Measurements from ENCODE around the gene TIMP4.

TIMP4 gene

DNA sequence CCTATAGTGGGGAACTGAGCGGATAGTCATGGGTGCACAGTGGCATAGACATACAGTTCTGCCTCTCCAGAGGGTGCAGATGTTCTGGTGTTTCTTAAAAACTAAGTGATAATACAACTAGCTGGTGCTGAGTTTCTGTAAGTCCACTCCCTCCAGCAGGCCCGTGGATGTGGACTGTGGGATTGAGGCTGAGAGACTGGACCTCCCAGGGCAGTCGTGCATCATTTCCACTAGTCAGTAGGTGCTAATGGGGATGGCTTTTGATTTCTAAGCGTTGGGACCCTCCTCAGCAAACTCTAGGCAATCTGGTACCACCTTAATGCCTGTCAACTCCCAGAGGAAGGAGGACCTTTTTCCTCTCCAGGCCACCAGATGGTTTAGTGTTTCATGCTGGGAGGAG is 27.3 kb upstream of the TIMP4 start:
- FAIRE-seq (no peak), DNase-seq (ENCODE audit: insufficient read length, low spot score) (no peak)

DNA sequence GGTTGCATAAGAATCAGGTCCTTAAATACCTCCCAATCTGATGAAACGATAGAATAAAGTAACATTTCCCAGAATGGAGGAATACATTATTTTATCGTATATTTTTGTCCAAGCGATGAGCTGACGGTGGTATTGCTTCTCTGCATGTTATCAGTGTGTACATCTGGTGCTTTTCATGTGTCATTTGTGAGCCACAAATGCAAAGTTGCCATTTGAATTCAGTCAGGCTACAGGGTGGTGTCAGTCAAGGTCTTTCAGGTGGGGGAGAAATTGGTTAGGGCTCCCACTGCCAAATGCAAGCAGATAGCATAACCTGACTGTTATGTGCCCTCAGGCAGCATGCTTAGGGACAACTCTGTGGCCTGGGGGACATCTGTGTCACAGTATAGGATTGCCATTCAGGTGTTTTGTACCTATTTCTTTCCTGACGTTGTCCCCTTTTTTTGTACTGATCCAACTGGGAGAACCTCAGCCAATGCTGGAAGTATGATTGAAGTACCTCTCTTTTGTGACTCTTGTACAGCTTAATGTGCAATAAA is 26.5 kb upstream of the TIMP4 start:
- DNase-seq (ENCODE audit: insufficient read length, low spot score) (no peak), FAIRE-seq (no peak)

DNA sequence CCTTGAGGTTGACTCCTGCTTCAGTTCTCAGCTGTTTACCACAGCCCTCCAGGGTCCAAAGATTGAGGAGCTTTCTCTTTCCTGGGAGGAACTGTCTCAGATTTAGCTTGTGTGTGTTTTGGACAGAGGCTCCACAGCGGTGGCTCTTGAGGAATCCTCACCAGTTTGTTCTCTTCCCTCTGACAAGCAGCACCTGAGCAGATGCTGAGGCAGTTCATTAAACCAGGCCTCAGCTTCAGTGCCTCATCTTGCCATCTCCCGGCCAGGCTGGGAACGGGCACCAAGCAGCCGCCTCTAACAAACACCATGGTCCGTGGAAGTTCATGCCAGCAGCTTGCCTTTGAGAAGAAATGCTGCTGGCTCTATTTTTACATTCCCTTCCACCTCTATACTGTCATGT is 25.8 kb upstream of the TIMP4 start:
- FAIRE-seq: no peak

DNA sequence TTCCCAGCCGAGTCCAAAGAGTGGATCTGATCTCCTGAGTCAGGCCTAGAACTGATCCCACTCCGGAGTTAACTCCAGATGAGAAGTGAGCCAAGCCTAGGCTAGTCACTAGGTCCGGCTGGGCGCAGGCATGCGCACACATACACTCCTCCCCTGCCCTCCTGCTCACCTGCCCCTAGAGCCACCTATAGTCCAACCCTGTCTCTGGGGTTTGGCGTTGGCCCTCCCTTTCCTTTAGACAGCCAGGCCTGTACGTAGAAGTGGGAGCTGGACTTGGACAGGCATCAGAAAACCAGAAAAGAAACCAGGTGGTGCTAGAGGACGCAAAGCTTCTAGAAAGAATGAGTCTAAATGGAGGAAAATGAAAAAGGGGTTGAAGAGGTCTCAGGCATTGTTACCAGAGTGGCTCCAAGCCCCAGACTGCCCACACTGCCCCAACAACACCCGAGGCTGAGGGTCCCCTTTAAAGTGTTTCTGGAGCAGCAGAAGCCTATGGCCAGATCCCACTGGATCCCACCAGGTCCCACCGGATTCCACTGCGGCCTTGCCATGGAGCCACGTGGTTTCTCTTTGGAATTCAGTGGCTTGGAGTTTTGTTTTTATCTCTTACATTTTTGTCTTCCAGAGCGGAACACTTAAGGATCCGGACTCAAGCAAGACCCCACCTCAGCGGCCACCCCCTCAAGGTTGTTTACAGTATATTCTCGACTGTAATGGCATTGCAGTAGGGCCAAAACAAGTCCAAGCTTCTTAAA is 24.2 kb upstream of the TIMP4 start:
- FAIRE-seq: no peak
- DNase-seq (ENCODE audit: insufficient read length, low spot score): no peak

More for the DNA sequence above, 25.8 kb upstream of the TIMP4 start:
- no peak for DNase-seq (ENCODE audit: insufficient read length, low spot score)

DNA sequence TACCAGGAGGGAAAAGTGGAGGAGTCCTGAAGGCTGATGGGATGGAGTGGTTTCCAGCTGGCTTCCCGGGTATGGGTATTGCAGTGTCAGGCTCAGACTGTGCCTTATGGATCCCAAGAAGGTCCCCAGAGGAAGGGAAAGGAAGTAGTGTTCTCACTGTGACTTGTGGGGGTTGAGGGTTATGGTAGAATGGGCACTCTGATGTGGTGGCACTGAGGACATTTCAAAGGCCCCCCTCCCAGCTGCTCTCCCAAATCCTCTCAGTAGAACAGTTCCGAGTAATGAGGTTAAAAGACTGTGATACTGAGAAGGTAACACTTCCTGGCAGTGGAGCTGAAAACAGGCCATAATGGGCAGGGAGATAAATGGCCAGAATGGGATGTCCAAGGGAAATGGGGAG is 23.1 kb upstream of the TIMP4 start:
- DNase-seq (ENCODE audit: insufficient read length, low spot score) (no peak), FAIRE-seq (no peak)

DNA sequence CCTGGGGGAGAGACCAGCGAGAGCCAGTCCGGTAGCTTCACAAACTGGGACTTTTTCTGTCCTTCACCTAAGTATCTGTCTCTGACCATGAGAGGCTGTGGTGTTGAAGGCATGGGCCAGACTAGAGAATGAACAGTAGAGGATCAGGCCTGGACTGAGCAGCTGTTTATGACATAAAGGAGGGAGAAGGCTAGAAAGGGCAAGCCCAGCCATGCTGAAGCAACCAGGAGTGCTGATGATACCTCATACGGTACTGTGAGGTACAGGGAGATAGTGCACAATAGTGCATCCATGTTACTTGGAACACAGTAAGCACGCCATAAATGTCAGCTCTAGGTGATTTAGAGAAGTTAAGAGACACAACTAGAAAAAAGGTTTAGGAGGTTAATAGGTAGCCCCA is 22.6 kb upstream of the TIMP4 start:
- FAIRE-seq: no peak
- no peak for DNase-seq (ENCODE audit: insufficient read length, low spot score)

DNA sequence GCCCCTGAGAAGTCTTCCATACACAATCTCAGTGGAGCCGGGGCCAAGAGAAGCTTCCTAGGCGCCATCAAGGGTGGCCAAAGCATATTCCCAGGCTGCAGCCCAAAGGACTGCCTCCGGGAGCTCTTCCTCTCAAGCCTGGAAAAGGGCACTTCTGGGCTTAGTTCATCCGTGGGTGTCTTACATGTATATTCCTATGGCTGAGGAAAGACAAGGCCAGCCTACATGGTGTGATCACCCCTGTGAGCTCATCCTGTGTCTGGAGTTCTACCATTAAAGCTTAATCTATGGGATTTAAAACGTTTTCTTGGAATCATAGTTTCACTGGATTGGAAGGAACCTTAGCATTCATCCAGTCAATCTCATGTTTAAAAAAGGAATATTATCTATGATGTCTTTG is 21.9 kb upstream of the TIMP4 start:
- DNase-seq (ENCODE audit: insufficient read length, low spot score) (no peak), FAIRE-seq (no peak)

DNA sequence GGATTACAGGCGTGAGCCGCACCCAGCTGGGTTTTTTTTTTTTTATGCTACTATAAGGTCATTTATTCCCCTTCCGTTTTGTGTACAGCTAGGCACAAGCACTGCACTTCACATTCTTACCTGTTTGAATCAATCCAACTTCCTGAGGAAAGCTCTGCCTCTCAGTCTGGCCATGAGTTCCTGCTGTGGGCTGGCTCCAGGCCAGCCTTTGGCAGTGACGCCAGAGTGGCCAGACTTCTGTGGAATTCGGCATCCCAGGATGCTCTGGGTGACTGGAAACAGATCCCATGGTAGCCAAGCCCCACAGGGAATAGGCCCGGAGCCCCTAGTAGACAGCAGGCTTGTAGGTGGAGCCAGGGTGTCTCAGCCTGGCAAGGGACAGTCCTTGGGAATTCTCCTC is 21.5 kb upstream of the TIMP4 start:
- DNase-seq (ENCODE audit: insufficient read length, low spot score): peak; percentile 45

DNA sequence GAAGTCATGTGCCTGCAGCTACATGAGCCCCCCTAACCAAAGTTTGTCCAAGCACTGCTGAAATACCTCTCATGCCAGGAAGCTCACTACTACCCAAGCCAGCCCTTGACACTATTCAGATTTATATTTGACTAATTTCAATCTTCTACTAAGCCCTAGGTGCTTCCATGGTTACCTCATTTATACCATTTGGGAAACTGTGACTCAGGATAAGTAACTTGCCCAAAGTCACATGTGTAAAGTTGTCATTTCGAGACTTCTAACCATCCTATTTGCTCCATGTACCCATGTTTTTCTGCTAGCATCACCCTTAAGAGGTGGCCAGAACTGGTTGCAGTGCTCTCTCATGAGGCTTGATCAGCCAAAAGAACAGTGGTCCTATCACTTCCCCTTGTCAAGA is 20.7 kb upstream of the TIMP4 start:
- no peak for FAIRE-seq

More for the DNA sequence above, 21.5 kb upstream of the TIMP4 start:
- no peak for FAIRE-seq

DNA sequence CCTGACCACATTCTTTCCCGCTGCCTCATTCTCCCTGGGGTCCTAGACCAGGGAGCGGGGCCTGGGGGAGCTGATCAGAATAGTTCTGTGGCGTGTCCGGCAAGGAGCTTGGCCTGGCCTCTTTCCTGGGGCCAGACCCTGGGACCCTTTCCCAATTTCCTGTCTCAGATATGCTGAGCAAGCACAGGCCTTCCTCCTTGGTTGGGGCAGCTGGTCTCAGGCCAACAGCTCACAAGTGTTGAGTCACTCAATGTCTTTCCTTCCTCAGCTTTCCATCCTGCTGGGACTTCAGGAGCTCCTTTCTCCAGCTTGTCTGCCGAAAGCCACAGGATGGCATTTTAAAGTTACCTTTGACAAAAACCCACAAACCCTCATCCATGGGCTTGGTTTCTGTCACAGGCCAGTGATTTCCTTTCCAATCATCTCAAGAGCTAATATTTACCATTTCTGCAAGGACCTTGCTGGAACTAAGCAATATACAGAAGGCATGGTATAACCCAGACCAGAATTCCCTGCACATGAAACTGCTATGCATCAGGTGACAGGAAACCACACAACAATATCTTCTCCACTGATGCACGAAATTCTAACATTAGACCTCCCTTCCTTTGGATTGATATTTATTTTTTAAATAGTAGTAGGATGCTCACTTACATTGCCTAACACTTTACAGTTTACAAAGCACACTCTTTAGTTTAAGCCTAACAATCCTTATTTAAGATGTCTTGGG is 19.5 kb upstream of the TIMP4 start:
- DNase-seq (ENCODE audit: insufficient read length, low spot score): no peak
- no peak for FAIRE-seq

More for the DNA sequence above, 20.7 kb upstream of the TIMP4 start:
- DNase-seq (ENCODE audit: insufficient read length, low spot score): no peak

DNA sequence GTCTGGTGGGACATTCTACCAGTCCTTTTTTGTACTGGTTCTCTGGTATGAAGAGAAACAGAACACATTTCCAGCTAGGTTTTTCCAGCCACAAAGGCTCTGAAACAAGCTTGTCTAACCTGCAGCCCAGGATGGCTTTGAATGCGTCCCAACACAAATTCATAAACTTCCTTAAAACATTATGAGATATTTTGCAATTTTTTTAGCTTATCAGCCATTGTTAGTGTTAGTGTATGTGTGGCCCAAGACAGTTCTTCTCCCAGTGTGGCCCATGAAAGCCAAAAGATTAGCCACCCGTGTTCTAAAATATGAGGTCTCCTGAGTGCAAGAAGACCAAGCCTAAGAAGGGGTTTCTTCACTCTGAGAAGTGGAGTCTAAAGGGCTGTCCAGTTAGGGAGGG is 18.4 kb upstream of the TIMP4 start:
- no peak for DNase-seq (ENCODE audit: insufficient read length, low spot score)
- FAIRE-seq: no peak

DNA sequence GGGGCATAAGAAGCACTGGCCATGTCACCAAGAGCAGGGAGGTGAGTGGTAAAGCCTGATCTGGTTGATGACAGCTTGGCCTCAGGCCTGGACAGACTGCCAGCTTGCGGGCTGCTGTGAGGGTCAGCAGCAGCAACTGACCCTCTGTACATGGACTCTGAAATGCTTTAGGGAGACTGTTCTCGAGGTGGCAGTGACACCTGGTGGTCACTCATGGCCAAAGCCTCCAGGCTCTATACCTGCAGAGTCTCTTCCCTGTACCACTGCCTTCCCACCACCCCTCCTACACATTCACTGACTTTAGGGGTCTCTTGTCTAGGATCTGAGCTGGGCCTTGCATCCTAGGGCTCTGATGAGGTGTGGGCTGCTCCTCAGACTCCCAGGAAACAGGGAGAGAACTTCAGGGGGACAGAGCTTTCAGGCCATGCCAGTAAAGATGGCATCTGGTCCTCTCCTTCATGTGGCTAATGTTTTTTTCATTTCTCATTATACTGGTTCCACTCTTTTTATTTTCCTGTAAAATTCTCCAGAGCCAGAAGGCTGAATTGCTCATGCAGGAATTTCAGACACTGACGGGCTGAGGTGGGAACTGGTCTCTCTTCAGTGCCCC is 17.2 kb upstream of the TIMP4 start:
- peak; percentile 38 for DNase-seq (ENCODE audit: insufficient read length, low spot score)
- FAIRE-seq: no peak

DNA sequence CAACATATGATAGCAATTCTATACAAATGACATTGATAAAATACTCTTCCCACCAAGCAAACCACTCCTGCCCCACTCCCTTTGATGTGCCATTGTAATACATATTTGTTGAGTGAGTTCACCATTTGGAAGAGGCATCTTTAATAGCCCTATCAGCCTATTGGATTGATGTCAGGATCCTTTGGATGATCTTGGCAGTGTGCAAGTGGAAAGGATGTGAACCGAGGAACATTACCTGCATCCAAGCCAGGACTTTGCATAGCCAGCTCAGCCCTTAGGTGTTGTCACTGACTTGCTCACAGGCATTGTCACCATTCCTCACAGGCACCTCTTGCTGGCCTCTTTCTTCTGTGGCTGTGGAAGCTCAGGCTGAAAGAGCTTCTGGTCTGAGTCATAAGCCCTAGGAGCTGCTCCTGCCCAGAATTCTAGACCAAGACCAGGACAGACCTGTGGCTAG is 16.5 kb upstream of the TIMP4 start:
- FAIRE-seq (no peak), DNase-seq (ENCODE audit: insufficient read length, low spot score) (no peak)

DNA sequence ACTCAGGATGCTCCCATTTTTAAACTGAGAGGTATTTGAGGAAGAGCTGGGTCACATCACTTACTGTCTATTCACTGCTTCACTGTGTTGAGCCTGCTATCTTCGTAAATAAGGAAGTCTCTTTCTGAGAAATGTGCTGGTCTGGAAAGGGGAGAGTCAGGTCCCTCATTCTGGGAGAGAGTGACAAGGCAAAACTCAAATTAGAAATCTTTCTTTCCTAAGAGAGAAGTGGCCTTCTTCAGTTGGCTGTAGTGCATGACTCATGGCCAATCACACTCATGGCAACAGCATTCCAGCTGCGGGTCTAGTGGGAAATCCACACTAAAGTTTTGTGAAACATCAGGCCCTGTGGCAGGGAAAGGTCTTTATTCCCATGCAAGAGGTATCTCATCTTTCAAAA is 11.5 kb upstream of the TIMP4 start:
- no peak for FAIRE-seq
- no peak for DNase-seq (ENCODE audit: insufficient read length, low spot score)

DNA sequence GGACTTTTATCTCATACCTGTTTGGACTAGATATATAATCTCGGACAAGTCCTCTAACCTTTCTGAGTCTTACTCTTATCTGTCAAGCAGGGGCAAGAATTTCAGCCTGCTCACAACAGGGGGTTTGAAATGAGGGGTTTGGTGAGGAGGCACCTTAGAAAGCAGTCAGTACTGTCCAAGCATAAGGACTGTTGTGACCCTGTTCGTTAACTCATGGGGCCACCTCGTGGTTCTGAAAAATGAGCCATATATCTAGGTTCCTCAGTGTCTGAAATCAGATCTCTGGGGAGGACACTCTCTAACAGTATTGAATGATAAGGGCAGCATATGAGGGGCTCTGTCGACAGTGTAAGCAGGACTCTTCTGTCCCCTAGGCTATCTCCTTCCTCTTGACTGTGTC is 7.2 kb upstream of the TIMP4 start:
- FAIRE-seq (no peak), DNase-seq (ENCODE audit: insufficient read length, low spot score) (no peak)

DNA sequence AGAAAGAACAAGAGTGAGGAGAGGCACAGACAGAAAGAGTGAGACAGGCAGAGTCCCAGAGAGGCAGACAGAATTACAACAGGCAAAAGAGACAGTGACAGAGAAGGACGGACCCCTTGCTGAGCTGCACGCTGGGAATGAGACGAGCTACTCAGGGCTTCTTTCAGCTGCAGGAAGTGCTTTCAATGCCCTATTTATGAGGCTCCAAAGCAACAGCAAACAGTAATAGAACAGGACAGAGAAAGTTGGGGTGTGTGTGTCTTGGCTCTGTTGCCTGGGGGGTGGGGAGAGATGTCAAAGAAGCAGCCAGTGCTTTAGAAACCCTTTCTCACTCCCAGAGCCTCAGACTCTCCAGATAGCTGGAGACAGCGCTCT is 502 bp upstream of the TIMP4 start:
- FAIRE-seq: no peak
- DNase-seq (ENCODE audit: insufficient read length, low spot score): no peak

DNA sequence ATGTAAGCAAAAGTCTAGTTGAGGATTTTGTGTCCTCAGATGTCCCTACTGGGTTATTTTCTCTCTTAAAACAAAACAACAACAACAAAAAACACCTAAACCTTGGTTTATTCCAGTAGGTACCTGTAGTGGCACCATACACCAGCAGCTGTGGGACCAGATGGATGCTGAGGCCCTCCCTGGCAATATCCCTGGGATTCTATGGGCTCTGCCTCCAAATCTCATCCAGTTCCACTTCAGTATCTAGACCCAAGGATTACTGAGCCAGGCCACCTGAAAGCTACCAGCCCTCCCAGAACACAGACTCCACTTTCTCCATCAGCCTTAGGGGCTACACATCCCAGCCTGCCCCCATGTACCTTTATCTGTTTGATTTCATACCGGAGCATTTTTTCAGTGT is 1.7 kb downstream of the TIMP4 start:
- no peak for FAIRE-seq

DNA sequence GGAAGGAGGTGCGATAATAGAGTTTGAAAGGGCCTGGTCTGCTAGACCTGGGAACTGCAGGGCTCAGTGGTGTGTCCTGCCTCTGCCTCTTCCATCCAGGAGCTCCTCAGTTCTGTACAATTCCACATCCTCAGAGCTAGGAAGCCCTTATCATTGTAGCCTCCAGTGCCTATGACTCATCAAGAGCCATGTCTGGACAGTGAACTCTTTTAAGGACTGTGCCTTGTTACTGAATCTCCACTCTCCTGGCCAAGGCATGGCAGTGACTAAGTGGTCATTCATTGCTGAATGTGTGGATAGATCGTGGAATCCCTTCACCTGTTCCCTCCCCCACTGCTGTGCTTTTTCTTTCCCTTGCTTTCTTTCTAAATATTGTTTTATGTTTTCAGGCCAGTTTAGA is 2.9 kb downstream of the TIMP4 start:
- no peak for FAIRE-seq
- DNase-seq (ENCODE audit: insufficient read length, low spot score): peak; percentile 53

More for the DNA sequence above, 1.7 kb downstream of the TIMP4 start:
- DNase-seq (ENCODE audit: insufficient read length, low spot score): no peak

DNA sequence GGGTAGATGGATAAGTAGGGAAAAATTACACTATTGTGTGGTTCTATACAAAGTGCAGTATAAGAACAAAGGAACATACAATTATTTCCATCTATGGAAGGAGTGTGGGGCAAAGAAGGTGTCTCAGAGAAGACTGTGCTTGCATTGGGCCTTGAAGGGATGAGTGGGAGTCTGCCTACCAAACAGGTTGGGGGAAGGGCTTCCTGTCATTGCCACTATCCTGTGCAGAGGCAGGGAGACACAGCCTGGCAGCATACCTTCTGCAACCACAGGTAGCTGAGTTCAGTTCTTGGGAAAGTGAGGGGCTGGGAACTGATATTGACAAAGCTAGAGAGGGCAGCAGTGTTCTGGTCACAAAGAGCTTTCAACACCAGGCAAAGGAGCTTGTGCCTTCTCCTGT is 3.4 kb downstream of the TIMP4 start:
- no peak for DNase-seq (ENCODE audit: insufficient read length, low spot score)
- FAIRE-seq: no peak

DNA sequence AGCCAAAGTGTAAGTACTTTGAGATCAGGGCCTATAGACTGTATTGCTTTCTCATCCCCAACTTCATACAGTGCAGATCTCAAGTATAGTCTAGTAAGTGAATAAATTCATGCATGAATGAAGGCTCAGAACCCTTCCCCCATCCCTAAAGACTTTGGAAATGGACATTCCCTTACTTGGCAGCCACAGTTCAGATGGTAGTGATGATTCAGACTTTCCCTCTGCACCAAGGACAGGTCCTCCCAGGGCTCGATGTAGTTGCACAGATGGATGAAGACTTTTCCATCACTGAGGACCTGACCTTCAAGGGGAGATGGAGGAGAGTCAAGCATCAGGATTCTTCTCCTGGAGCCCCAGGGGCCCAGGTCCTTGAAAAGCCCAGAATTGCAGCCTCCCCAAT is 4.6 kb downstream of the TIMP4 start:
- FAIRE-seq: no peak
- no peak for DNase-seq (ENCODE audit: insufficient read length, low spot score)

DNA sequence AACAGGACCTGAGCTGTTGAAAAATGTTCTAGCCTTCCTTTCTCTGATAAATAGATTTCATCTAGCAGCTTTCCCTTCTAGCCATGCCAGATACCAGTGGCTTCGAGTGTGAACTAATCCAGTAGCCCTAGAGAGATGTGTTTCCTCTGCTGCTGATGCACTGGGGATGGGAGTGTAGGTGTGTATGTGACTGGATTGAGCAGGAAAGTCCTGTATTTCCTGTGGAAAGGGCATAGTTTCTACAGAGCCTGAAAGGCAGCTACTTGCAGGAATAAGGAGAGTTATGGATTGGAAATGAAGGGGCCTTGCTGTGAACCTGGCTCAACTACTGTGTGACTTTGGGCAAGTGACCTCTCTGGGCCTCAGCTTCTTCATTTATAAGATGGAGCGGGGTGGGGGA is 8.6 kb downstream of the TIMP4 start:
- DNase-seq (ENCODE audit: insufficient read length, low spot score): no peak
- no peak for FAIRE-seq

DNA sequence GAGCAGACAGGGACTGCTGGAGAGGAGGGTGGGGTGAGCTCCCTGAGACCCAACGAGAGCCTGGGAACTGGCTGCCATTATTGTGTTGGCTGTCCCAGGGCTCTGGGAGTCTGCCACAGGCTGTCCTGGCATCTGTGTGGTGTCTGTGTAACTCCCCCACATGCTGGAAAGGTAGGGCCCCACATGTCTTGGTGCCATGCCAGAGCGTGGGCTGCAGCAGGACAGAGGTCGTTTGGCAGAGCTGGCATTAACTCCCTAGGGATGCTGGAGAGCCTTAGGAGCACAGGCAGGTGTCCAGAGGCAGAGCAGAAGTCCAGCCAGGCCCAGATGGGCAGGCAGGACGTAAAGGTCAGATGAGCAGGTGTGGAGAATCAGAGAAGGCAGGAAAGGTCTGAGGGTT is 9.7 kb downstream of the TIMP4 start:
- DNase-seq (ENCODE audit: insufficient read length, low spot score): no peak
- FAIRE-seq: no peak
